K562 treated with DMSO at 1 percent for 48 hours (cell line): ENCODE measurements around the gene CEACAM16. TPM values are rescaled to one million over a fixed set of nuclear protein-coding genes. Genes with fewer than 3 reads are reported as not detected.

ENCODE experiments used
- total RNA-seq: library from RNA; unstranded; fragments of 300-600 nt; gene quantifications from 2 replicates; pipeline ENCODE4 v1.2.3, GENCODE V29; 2022; ENCODE audit warnings: low replicate concordance; ENCODE audit errors: extremely low read depth

The CEACAM16 gene, protein sequence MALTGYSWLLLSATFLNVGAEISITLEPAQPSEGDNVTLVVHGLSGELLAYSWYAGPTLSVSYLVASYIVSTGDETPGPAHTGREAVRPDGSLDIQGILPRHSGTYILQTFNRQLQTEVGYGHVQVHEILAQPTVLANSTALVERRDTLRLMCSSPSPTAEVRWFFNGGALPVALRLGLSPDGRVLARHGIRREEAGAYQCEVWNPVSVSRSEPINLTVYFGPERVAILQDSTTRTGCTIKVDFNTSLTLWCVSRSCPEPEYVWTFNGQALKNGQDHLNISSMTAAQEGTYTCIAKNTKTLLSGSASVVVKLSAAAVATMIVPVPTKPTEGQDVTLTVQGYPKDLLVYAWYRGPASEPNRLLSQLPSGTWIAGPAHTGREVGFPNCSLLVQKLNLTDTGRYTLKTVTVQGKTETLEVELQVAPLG
- total RNA-seq: not detected in 2 replicates

DNA sequence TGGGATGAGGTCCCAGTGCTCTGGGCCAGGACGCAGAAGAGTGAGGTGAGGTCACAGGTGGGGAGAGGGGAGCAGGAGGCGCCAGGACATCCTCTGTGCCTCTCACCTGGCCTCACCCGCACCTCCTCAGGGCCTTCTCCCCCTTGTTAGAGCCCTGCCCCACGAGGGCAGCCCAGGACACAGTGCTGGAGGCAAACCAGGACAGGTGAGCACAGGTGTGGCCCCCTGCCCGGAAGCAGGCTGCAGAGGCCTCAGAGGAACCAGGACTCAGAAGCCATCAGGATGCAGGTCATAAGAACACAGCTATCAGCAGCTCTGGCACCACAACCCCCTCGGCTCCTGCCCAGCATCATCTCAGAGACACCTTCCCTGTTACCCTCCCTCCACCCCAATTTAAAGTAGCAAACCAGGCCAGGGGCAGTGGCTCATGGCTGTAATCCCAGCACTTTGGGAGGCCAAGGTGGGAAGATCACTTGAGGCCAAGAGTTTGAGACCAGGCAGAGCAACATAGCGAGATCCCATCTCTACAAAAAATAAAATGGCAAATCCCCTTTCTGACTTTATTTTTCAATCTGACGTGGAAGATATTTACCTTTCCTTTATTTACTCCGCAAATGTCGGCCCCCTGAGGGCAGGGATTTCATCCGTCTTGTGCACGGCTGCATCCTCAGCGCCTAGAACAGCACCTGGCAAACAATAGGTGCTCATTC, at the start of gene CEACAM16:
Gene CEACAM16 (plus strand): TSS at position 660 of the 710 bp plus-strand sequence. CDS start 2,306 bp downstream, outside the sequence.

DNA sequence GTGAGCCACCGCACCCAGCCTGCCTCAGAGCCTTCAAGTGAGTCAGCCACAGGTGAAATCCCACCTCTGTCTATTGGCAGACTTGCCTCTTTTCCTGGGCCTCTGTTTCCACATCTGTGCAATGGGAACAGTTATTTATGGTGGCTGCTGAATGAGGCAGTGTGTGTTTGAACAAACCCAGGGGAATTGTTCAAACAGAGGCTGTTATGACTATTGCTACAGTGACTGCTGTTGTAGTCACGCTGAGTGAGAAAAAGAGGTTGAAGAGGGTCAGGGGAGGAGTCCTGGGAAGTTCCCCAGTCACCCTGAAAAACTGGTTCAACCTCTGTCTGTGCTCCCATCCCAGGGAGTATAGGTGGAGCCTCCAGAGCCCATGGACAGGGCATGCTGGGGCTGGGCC, 27.6 kb upstream of the CEACAM16 start, which contains the start of gene CEACAM19:
Gene CEACAM19 (plus strand): TSS at position 83 of the 400 bp plus-strand sequence. CDS start 450 bp downstream, outside the sequence.

DNA sequence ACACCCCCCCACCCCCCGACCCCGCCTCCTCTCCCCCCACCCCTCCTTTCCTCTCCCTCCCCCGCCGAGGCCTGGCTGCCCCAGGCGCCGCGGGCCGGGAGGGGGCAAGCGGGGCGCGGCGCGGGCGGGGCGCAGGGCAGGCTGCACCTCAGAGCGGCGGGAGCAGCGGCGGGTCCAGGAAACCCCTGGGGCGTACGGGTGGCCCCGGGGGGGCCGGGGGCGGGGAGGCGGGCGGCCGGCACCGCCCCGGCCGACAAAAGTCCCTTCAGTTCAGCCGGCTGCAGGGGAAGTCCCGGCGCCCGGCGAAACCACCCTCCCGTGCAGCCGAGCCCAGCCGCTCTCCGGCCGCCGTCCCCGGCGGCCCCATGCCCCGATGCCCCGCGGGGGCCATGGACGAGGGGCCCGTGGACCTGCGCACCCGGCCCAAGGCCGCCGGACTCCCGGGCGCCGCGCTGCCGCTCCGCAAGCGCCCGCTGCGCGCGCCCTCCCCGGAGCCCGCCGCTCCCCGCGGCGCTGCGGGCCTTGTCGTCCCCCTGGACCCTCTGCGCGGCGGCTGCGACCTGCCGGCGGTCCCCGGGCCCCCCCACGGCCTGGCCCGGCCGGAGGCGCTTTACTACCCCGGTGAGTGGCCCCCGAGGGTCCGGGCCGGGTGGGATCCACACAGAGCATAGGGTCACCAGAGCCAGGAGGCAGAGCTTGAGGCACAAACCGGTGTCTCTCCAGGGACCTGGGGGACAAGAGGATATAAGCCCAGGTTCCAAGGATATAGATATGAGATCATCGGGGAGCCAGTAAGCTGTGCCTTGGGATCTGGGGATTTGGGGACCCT, 49.7 kb downstream of the CEACAM16 start, which contains the start of gene BCL3:
Gene BCL3 (plus strand): TSS at position 283 of the 829 bp plus-strand sequence. CDS start 83 bp downstream, at position 366.

Other genes starting within 250 kb of the CEACAM16 start
- not detected in 2 replicates for gene ZNF180, start 198.6 kb upstream of the CEACAM16 start, total RNA-seq
- not detected in 2 replicates for gene CEACAM20, start 169.5 kb upstream of the CEACAM16 start, total RNA-seq
- gene IGSF23, start 85.6 kb upstream of the CEACAM16 start, total RNA-seq: not detected in 2 replicates
- gene PVR, start 55.2 kb upstream of the CEACAM16 start, total RNA-seq: not detected in 2 replicates
- gene CEACAM19, start 27.7 kb upstream of the CEACAM16 start, total RNA-seq: not detected in 2 replicates
- not detected in 2 replicates for gene BCL3, start 49.6 kb downstream of the CEACAM16 start, total RNA-seq
- not detected in 2 replicates for gene CBLC, start 78.7 kb downstream of the CEACAM16 start, total RNA-seq
- gene BCAM, start 110.0 kb downstream of the CEACAM16 start, total RNA-seq: not detected in 2 replicates
- not detected in 2 replicates for gene NECTIN2, start 147.1 kb downstream of the CEACAM16 start, total RNA-seq
- gene TOMM40, start 192.1 kb downstream of the CEACAM16 start, total RNA-seq: not detected in 2 replicates
- gene APOE, start 206.6 kb downstream of the CEACAM16 start, total RNA-seq: 593 and 1,577 TPM in 2 replicates
- gene APOC1, start 215.5 kb downstream of the CEACAM16 start, total RNA-seq: not detected in 2 replicates
- gene APOC4, start 243.1 kb downstream of the CEACAM16 start, total RNA-seq: not detected in 2 replicates
- gene APOC2, start 246.9 kb downstream of the CEACAM16 start, total RNA-seq: not detected in 2 replicates